Activated naive CD8-positive, alpha-beta T cell treated with anti-CD3 and anti-CD28 coated beads for 36 hours (primary cell): Measurements from ENCODE around the gene PTRH1. TPM values are rescaled to one million over a fixed set of nuclear protein-coding genes. Genes with fewer than 3 reads are reported as not detected.

ENCODE experiments used
- DNase-seq: peaks from one replicate; pipeline ENCODE4 v3.0.0; 2021
- H3K27ac Mint-ChIP-seq: one replicate; pipeline ENCODE4 v1.8.0; 2022; ENCODE audit warnings: mild to moderate bottlenecking, moderate library complexity, mixed read lengths
- H3K27me3 Mint-ChIP-seq: one replicate; pipeline ENCODE4 v1.8.0; 2022; ENCODE audit warnings: mild to moderate bottlenecking, mixed read lengths
- H3K36me3 Mint-ChIP-seq: one replicate; pipeline ENCODE4 v1.8.0; 2021; ENCODE audit warnings: mild to moderate bottlenecking, mixed read lengths
- H3K4me1 Mint-ChIP-seq: one replicate; pipeline ENCODE4 v1.8.0; 2021; ENCODE audit warnings: mixed read lengths
- H3K4me3 Mint-ChIP-seq: one replicate; pipeline ENCODE4 v1.8.0; 2022; ENCODE audit warnings: mild to moderate bottlenecking, moderate library complexity, mixed read lengths
- H3K9me3 Mint-ChIP-seq: one replicate; pipeline ENCODE4 v1.8.0; 2022; ENCODE audit warnings: mixed read lengths
- total RNA-seq, 2 experiments: library from RNA; stranded (reverse); gene quantifications; one replicate each; pipeline ENCODE4 v1.2.3, GENCODE V29; 2021

The PTRH1 gene
- total RNA-seq, 2 experiments from 2014 or later = 19.7 to 21.2 TPM

DNA sequence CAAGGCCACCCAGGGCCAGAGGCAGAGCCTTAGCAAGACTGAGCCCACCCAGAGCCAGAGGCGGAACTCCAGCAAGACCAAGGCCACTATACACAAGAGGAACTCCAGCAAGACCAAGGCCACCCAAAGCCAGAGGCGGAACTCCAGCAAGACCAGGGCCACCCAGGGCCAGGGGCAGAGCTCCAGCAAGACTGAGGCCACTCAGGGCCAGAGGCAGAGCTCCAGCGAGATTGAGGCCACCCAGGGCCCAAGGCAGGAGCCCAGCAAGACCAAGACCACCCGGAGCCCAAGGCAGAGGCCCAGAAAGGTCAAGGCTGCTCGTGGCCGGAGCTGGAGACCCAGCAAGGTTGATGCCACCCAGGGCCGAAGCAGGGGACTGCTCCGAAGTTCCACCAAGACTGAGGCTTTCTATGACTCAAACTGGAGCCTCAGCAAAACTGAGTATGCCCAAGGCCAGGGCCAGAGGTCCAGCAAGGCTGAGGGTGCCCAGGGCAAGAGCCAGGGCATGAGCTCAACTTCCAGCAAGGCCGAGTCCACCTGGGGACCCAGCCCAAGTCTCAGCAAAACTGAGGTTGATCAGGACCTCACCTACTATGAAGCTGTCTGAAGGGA lies 15.4 kb upstream of the PTRH1 start:
- Mint-ChIP-seq H3K9me3 (no peaks in the 10 kb centered on the region), H3K27ac (no peak overlapping the region)

GRCh38 chr9:127730262-127730661 lies 14.8 kb upstream of the PTRH1 start:
- H3K27me3 Mint-ChIP-seq = no peaks in the 10 kb centered on the region
- H3K36me3 Mint-ChIP-seq = no peaks in the 10 kb centered on the region
- no peak for DNase-seq
- peaks cover 8% of the 10 kb centered on the region for H3K4me1 Mint-ChIP-seq
- H3K4me3 Mint-ChIP-seq = no peak overlapping the region
- H3K27ac Mint-ChIP-seq = no peak overlapping the region
- no peaks in the 10 kb centered on the region for H3K9me3 Mint-ChIP-seq

More for the DNA sequence above, 15.4 kb upstream of the PTRH1 start:
- Mint-ChIP-seq H3K36me3 (no peaks in the 10 kb centered on the region), H3K4me1 (peaks cover 11% of the 10 kb centered on the region), H3K4me3 (no peak overlapping the region), H3K27me3 (no peaks in the 10 kb centered on the region)
- DNase-seq = no peak

DNA sequence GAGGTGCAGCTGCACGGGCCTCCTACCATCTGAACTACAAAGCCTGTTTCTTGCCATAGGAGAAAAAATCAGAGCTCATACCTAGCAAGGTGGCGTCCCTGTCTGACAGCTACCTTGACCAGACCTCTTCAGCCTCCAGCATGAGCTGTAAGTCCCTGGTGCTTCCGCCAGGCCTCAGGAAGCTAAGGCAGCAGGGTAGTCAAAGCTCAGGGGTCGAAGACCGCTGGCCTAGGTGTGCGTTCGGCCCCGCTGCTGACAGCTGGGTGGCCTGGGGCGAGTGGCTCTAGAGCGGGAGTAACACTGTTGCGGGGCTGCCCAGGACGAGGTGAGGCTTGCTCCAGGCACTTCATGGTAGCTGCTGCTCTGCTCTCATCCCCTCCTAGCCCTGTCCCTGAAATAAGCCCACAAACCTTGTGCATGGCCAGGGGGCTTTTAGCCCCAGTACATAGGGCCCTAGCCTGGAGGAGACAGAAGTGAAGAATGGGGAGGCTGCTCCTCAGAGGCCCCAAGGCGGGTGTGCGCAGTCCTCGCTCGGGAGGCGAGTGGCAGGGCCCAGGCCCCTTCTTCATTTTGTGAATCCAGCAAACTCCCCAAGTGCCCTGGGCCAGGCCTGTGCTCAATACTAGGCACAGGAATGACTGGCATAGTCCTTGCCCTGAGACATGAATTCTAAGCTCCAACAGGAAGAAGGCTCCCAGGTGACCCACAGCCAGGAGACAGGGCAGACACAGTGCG lies 14.2 kb upstream of the PTRH1 start:
- peaks cover 8% of the 10 kb centered on the region for H3K4me1 Mint-ChIP-seq
- DNase-seq = no peak
- H3K9me3 Mint-ChIP-seq = no peaks in the 10 kb centered on the region
- peak overlapping the region; percentile 42 for H3K27ac Mint-ChIP-seq
- H3K36me3 Mint-ChIP-seq = no peaks in the 10 kb centered on the region
- no peak overlapping the region for H3K4me3 Mint-ChIP-seq
- no peaks in the 10 kb centered on the region for H3K27me3 Mint-ChIP-seq

DNA sequence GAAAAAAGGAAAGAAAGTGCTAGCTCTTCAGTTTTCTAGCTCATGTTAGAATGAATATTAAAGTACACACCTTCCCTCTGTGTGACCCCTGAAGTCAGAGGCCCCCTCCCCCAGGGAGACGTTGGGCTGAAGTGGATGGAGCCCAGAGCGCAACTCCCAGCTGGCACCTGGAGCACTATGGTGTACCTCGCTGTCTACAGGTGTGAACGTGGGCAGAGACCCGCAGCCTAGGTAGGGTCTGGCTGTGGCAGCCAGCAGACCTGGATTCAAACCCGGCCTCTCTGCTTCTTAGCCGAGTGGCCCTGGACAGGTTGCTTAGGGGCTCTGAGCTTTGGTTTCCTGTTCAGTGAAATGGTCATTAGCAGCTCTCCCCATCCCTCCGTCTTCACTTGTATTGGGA lies 13.3 kb upstream of the PTRH1 start:
- H3K4me1 Mint-ChIP-seq = peaks cover 4% of the 10 kb centered on the region
- no peaks in the 10 kb centered on the region for H3K36me3 Mint-ChIP-seq
- DNase-seq = no peak
- no peaks in the 10 kb centered on the region for H3K9me3 Mint-ChIP-seq
- no peak overlapping the region for H3K4me3 Mint-ChIP-seq
- no peaks in the 10 kb centered on the region for H3K27me3 Mint-ChIP-seq
- H3K27ac Mint-ChIP-seq = no peak overlapping the region

DNA sequence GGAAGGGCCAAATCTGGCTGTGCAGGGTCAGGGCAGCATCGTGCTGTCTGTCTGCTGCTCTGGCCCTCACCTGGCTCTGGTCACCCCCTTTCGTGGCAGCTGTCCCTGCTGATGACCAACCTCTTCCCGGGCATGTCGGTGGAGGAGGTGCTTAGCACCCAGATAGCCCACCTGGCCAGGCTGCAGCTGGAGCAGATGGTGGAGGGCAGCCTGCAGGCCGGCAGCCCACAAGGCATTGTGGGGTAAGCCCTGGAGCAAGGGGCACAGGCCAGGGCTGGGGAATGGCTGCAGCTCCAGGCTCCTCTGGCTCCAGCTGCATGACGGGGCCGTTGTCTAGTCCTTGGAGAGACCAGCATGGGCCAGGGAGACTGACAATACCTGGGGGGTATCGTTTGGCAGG lies 11.4 kb upstream of the PTRH1 start:
- no peaks in the 10 kb centered on the region for H3K4me1 Mint-ChIP-seq
- no peaks in the 10 kb centered on the region for H3K36me3 Mint-ChIP-seq
- no peaks in the 10 kb centered on the region for H3K9me3 Mint-ChIP-seq
- H3K4me3 Mint-ChIP-seq = no peak overlapping the region
- H3K27ac Mint-ChIP-seq = no peak overlapping the region
- DNase-seq = no peak
- no peaks in the 10 kb centered on the region for H3K27me3 Mint-ChIP-seq

GRCh38 chr9:127724012-127724411 lies 8.5 kb upstream of the PTRH1 start:
- Mint-ChIP-seq H3K4me3 (no peak overlapping the region), H3K9me3 (no peaks in the 10 kb centered on the region), H3K4me1 (peaks cover 15% of the 10 kb centered on the region), H3K27ac (no peak overlapping the region), H3K36me3 (no peaks in the 10 kb centered on the region), H3K27me3 (no peaks in the 10 kb centered on the region)
- DNase-seq = no peak

DNA sequence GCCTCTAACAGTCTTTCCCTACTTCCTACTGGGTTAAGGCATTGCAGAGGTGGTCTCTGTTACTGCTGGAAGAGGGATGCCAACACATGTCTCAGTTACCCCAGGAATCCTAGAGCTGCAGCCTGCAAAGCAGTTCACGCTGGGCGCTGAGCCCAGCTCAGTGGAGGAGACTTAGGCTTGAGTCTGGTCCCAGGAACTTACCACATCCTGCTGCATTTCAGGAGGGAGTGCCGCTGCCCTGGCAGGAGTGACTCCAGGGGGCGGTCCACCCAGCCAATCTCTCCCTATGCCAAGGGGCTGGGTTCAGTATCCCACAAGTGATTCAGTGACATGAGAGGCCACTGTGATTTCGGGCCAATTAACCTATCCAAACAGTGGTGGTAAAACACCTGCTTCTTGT lies 8.0 kb upstream of the PTRH1 start:
- H3K4me1 Mint-ChIP-seq = peaks cover 15% of the 10 kb centered on the region
- no peaks in the 10 kb centered on the region for H3K36me3 Mint-ChIP-seq
- no peak overlapping the region for H3K27ac Mint-ChIP-seq
- no peak for DNase-seq
- no peak overlapping the region for H3K4me3 Mint-ChIP-seq
- H3K9me3 Mint-ChIP-seq = no peaks in the 10 kb centered on the region
- H3K27me3 Mint-ChIP-seq = no peaks in the 10 kb centered on the region

GRCh38 chr9:127723013-127723412 lies 7.5 kb upstream of the PTRH1 start:
- Mint-ChIP-seq H3K36me3 (no peaks in the 10 kb centered on the region), H3K4me1 (peaks cover 15% of the 10 kb centered on the region), H3K27ac (no peak overlapping the region), H3K4me3 (no peak overlapping the region), H3K9me3 (no peaks in the 10 kb centered on the region), H3K27me3 (no peaks in the 10 kb centered on the region)
- no peak for DNase-seq

GRCh38 chr9:127722055-127722745 lies 6.7 kb upstream of the PTRH1 start:
- no peak overlapping the region for H3K27ac Mint-ChIP-seq
- H3K27me3 Mint-ChIP-seq = no peaks in the 10 kb centered on the region
- no peak overlapping the region for H3K4me3 Mint-ChIP-seq
- H3K4me1 Mint-ChIP-seq = peaks cover 15% of the 10 kb centered on the region
- no peaks in the 10 kb centered on the region for H3K36me3 Mint-ChIP-seq
- no peaks in the 10 kb centered on the region for H3K9me3 Mint-ChIP-seq
- no peak for DNase-seq

DNA sequence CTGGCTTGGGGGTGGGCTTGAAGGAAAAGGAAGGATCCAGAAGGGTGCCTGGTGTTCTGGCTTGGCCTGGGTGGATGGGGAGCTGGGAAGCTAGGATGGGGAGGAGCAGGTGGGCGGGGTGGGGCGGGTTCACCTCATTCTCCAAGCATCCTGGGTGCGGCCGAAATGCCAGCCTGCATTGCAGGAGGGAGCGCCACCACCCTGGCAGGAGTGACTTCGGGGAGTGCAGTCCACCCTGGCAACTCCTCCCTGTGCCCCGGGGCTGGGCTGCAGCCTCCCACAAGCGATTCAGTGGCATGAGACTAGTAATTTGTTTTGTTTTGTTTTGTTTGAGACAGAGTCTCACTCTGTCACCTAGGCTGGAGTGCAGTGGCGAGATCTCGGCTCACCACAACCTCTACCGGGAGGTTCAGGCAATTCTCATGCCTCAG lies 5.9 kb upstream of the PTRH1 start:
- peaks cover 15% of the 10 kb centered on the region for H3K4me1 Mint-ChIP-seq
- H3K36me3 Mint-ChIP-seq = no peaks in the 10 kb centered on the region
- H3K27me3 Mint-ChIP-seq = no peaks in the 10 kb centered on the region
- DNase-seq = no peak
- H3K27ac Mint-ChIP-seq = no peak overlapping the region
- no peaks in the 10 kb centered on the region for H3K9me3 Mint-ChIP-seq
- no peak overlapping the region for H3K4me3 Mint-ChIP-seq

DNA sequence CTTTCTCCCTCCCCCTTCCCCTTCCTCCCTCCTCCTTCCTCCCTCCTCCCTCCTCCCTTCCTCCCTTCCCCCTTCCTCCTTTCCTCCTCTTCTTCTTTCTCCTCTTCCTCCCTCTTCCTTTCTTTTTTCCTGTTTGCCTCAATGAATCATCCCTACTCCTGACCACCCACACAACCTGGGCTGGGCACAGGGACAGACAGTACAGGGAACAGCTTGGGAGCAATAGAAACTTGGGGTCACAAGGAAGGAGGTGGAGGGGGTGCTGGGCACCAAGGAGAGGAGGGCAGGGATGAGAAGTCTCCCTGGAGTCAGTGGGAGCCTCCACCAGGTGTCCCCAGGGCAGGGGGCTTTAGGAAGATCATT lies 5.4 kb upstream of the PTRH1 start:
- DNase-seq = no peak
- peak overlapping the region; percentile 36 for H3K27ac Mint-ChIP-seq
- no peaks in the 10 kb centered on the region for H3K9me3 Mint-ChIP-seq
- H3K36me3 Mint-ChIP-seq = no peaks in the 10 kb centered on the region
- H3K4me1 Mint-ChIP-seq = peaks cover 21% of the 10 kb centered on the region
- no peak overlapping the region for H3K4me3 Mint-ChIP-seq
- no peaks in the 10 kb centered on the region for H3K27me3 Mint-ChIP-seq

GRCh38 chr9:127720031-127720864 lies 4.8 kb upstream of the PTRH1 start:
- no peaks in the 10 kb centered on the region for H3K9me3 Mint-ChIP-seq
- no peak for DNase-seq
- H3K4me3 Mint-ChIP-seq = peak overlapping the region; percentile 57
- H3K27ac Mint-ChIP-seq = peak overlapping the region; percentile 89
- no peaks in the 10 kb centered on the region for H3K27me3 Mint-ChIP-seq
- H3K36me3 Mint-ChIP-seq = no peaks in the 10 kb centered on the region
- H3K4me1 Mint-ChIP-seq = peaks cover 21% of the 10 kb centered on the region

GRCh38 chr9:127717766-127718165 lies 2.3 kb upstream of the PTRH1 start:
- no peak overlapping the region for H3K27ac Mint-ChIP-seq
- no peak overlapping the region for H3K4me3 Mint-ChIP-seq
- H3K9me3 Mint-ChIP-seq = no peaks in the 10 kb centered on the region
- no peak for DNase-seq
- H3K4me1 Mint-ChIP-seq = peaks cover 24% of the 10 kb centered on the region
- H3K36me3 Mint-ChIP-seq = no peaks in the 10 kb centered on the region
- H3K27me3 Mint-ChIP-seq = no peaks in the 10 kb centered on the region

GRCh38 chr9:127716412-127716811 lies 949 bp upstream of the PTRH1 start:
- no peaks in the 10 kb centered on the region for H3K36me3 Mint-ChIP-seq
- no peak for DNase-seq
- H3K4me1 Mint-ChIP-seq = peaks cover 26% of the 10 kb centered on the region
- peak overlapping the region; percentile 92 for H3K27ac Mint-ChIP-seq
- H3K27me3 Mint-ChIP-seq = no peaks in the 10 kb centered on the region
- H3K9me3 Mint-ChIP-seq = no peaks in the 10 kb centered on the region
- peak overlapping the region; percentile 97 for H3K4me3 Mint-ChIP-seq

- H3K4me1 Mint-ChIP-seq = peaks cover 30% of the 10 kb centered on the region
- H3K27ac Mint-ChIP-seq = peak overlapping the region; percentile 92
- no peaks in the 10 kb centered on the region for H3K9me3 Mint-ChIP-seq
- no peaks in the 10 kb centered on the region for H3K36me3 Mint-ChIP-seq
- peak; percentile 19 for DNase-seq
- H3K27me3 Mint-ChIP-seq = no peaks in the 10 kb centered on the region
- H3K4me3 Mint-ChIP-seq = peak overlapping the region; percentile 97
These were observed 453 bp downstream of the PTRH1 start for GRCh38 chr9:127714951-127715469.
